Large intestine (tissue), 3 donors: ENCODE data around the gene CCDC83. TPM values are rescaled to one million over a fixed set of nuclear protein-coding genes. Genes with fewer than 3 reads are reported as not detected.
A peak's percentile ranks its signal among the peaks of the same experiment; 100 is the strongest.
"Not testable (repeated sequence)": the region's sequence is repeated elsewhere in the genome, so short reads cannot be mapped to it uniquely, and the experiment has no call there.

Source experiments
- DNase-seq, 2 donors: peaks; one replicate each; pipeline versions ENCODE4 v3.0.0 to v3.0.0-alpha.2; 2013
- H3K27ac ChIP-seq: one replicate; pipeline ENCODE4 v1.5.1; 2013; ENCODE audit warnings: low read length
- H3K27me3 ChIP-seq: 2 replicates; pipeline ENCODE4 v1.6.1; 2013; ENCODE audit warnings: low read length; ENCODE audit not compliant: control insufficient read depth, insufficient read depth
- H3K36me3 ChIP-seq: 2 replicates; pipeline ENCODE4 v1.6.1; 2013; ENCODE audit warnings: low read length; ENCODE audit not compliant: control insufficient read depth, insufficient read depth
- H3K4me1 ChIP-seq: one replicate; pipeline ENCODE4 v1.6.1; 2013; ENCODE audit warnings: low read length; ENCODE audit not compliant: control insufficient read depth, insufficient read depth
- H3K4me3 ChIP-seq: one replicate; pipeline ENCODE4 v1.5.1; 2013; ENCODE audit warnings: low read length
- H3K9me3 ChIP-seq: one replicate; pipeline ENCODE4 v1.6.1; 2013; ENCODE audit warnings: mild to moderate bottlenecking, low read depth, low read length, moderate library complexity; ENCODE audit not compliant: control insufficient read depth
- WGBS: methylation state at CpG from one replicate; pipeline ENCODE4 v1.1.5; 2013; ENCODE audit warnings: low lambda C conversion rate; ENCODE audit not compliant: insufficient coverage; 5-methylcytosine and 5-hydroxymethylcytosine counted together
- polyA plus RNA-seq: library from polyadenylated mRNA; unstranded; fragments of 120-200 nt; gene quantifications from one replicate; pipeline ENCODE4 v1.2.1, GENCODE V29; 2013

CCDC83 gene
- polyA plus RNA-seq, 1 donor: 0.04 TPM

- H3K36me3 ChIP-seq, H3K27me3 ChIP-seq, DNase-seq, H3K4me3 ChIP-seq, H3K27ac ChIP-seq, H3K4me1 ChIP-seq: not testable (repeated sequence)
- H3K9me3 ChIP-seq: peaks cover 11% of the 10 kb centered on the region
- whole genome bisulfite sequencing: no CpG with 5 or more reads among the region's 7 CpGs
Observed at GRCh38 chr11:85853541-85853940, 1.6 kb upstream of the CCDC83 start.

- Histone ChIP-seq H3K4me1 (peaks cover 5% of the 10 kb centered on the region), H3K36me3 (no peaks in the 10 kb centered on the region), H3K27me3 (no peaks in the 10 kb centered on the region), H3K27ac (peak overlapping the region; percentile 71), H3K9me3 (peaks cover 11% of the 10 kb centered on the region), H3K4me3 (peak overlapping the region; percentile 61)
- no peak for DNase-seq
- 83% methylated on average over 3 of the region's 7 CpGs for WGBS
Observed at GRCh38 chr11:85854212-85854556, 999 bp upstream of the CCDC83 start.

GRCh38 chr11:85854557-85855340 lies 434 bp upstream of the CCDC83 start:
- Histone ChIP-seq H3K4me1 (peaks cover 5% of the 10 kb centered on the region), H3K9me3 (peaks cover 11% of the 10 kb centered on the region), H3K27ac (peak overlapping the region; percentile 71), H3K36me3 (no peaks in the 10 kb centered on the region), H3K27me3 (no peaks in the 10 kb centered on the region), H3K4me3 (peak overlapping the region; percentile 61)
- DNase-seq: peak; percentile 88 to 94
- WGBS: no CpG with 5 or more reads among the region's 62 CpGs

- no peaks in the 10 kb centered on the region for H3K27me3 ChIP-seq
- H3K9me3 ChIP-seq: peaks cover 10% of the 10 kb centered on the region
- DNase-seq: no peak
- no CpG with 5 or more reads among the region's 10 CpGs for WGBS
- H3K4me3 ChIP-seq: no peak overlapping the region
- H3K4me1 ChIP-seq: peaks cover 5% of the 10 kb centered on the region
- no peaks in the 10 kb centered on the region for H3K36me3 ChIP-seq
- H3K27ac ChIP-seq: no peak overlapping the region
Observed at GRCh38 chr11:85857098-85857497, 1.9 kb downstream of the CCDC83 start.

GRCh38 chr11:85859541-85859940 lies 4.4 kb downstream of the CCDC83 start:
- not testable (repeated sequence) for H3K4me3 ChIP-seq, DNase-seq, H3K9me3 ChIP-seq, H3K27ac ChIP-seq, H3K4me1 ChIP-seq, H3K36me3 ChIP-seq, H3K27me3 ChIP-seq

GRCh38 chr11:85863855-85864254 lies 8.7 kb downstream of the CCDC83 start:
- no peak overlapping the region for H3K27ac ChIP-seq
- no peak for DNase-seq
- WGBS: no CpG with 5 or more reads among the region's 1 CpG
- H3K36me3 ChIP-seq: no peaks in the 10 kb centered on the region
- no peaks in the 10 kb centered on the region for H3K27me3 ChIP-seq
- H3K9me3 ChIP-seq: no peaks in the 10 kb centered on the region
- H3K4me1 ChIP-seq: no peaks in the 10 kb centered on the region
- no peak overlapping the region for H3K4me3 ChIP-seq

GRCh38 chr11:85866137-85866827 lies 11.1 kb downstream of the CCDC83 start:
- H3K27me3 ChIP-seq: no peaks in the 10 kb centered on the region
- DNase-seq: no peak
- no peak overlapping the region for H3K27ac ChIP-seq
- WGBS: 64% methylated on average over 1 of the region's 1 CpG
- H3K9me3 ChIP-seq: no peaks in the 10 kb centered on the region
- no peak overlapping the region for H3K4me3 ChIP-seq
- no peaks in the 10 kb centered on the region for H3K4me1 ChIP-seq
- H3K36me3 ChIP-seq: no peaks in the 10 kb centered on the region

- no peak for DNase-seq
- H3K27ac ChIP-seq: no peak overlapping the region
- H3K36me3 ChIP-seq: no peaks in the 10 kb centered on the region
- no peaks in the 10 kb centered on the region for H3K9me3 ChIP-seq
- H3K4me1 ChIP-seq: no peaks in the 10 kb centered on the region
- no peak overlapping the region for H3K4me3 ChIP-seq
- 100% methylated on average over 1 of the region's 3 CpGs for WGBS
- no peaks in the 10 kb centered on the region for H3K27me3 ChIP-seq
Observed at GRCh38 chr11:85867751-85868150, 12.6 kb downstream of the CCDC83 start.

- Histone ChIP-seq H3K27me3 (no peaks in the 10 kb centered on the region), H3K27ac (no peak overlapping the region), H3K4me1 (no peaks in the 10 kb centered on the region), H3K4me3 (no peak overlapping the region), H3K9me3 (no peaks in the 10 kb centered on the region), H3K36me3 (no peaks in the 10 kb centered on the region)
- no CpG with 5 or more reads among the region's 2 CpGs for WGBS
- DNase-seq: no peak
Observed at GRCh38 chr11:85869781-85870180, 14.6 kb downstream of the CCDC83 start.

GRCh38 chr11:85874265-85874664 lies 19.1 kb downstream of the CCDC83 start:
- no peaks in the 10 kb centered on the region for H3K4me1 ChIP-seq
- no peaks in the 10 kb centered on the region for H3K27me3 ChIP-seq
- no peak for DNase-seq
- no peak overlapping the region for H3K4me3 ChIP-seq
- H3K36me3 ChIP-seq: no peaks in the 10 kb centered on the region
- no peak overlapping the region for H3K27ac ChIP-seq
- no CpG with 5 or more reads among the region's 1 CpG for WGBS
- H3K9me3 ChIP-seq: no peaks in the 10 kb centered on the region

GRCh38 chr11:85875505-85875904 lies 20.3 kb downstream of the CCDC83 start:
- Histone ChIP-seq H3K27ac (no peak overlapping the region), H3K27me3 (no peaks in the 10 kb centered on the region), H3K4me3 (no peak overlapping the region), H3K36me3 (no peaks in the 10 kb centered on the region), H3K4me1 (no peaks in the 10 kb centered on the region), H3K9me3 (no peaks in the 10 kb centered on the region)
- WGBS: 57% methylated on average over 1 of the region's 1 CpG
- no peak for DNase-seq
